Gastroesophageal sphincter (tissue), 3 donors: Measurements from ENCODE around the gene WFIKKN2.

Source experiments
- EP300 ChIP-seq: sonication (generic); formaldehyde crosslinking; IDR thresholded peaks from one replicate; pipeline ENCODE4 v1.6.1; 2017; ENCODE audit warnings: antibody characterized with exemption, mild to moderate bottlenecking
- POLR2A ChIP-seq, 2 donors: fragments of 450-650 bp; IDR thresholded peaks; one replicate each; pipeline ENCODE4 v1.6.1; 2017; ENCODE audit warnings: antibody characterized with exemption in 2 of 2, mild to moderate bottlenecking in 2 of 2, moderate library complexity in 1 of 2
- POLR2AphosphoS5 ChIP-seq: sonication (generic); formaldehyde crosslinking; IDR thresholded peaks from one replicate; pipeline ENCODE4 v1.6.1; 2017; ENCODE audit warnings: antibody characterized with exemption
- TF ChIP-seq, protein P1 (sequence below), 4 experiments: fragments of 200-600 bp in 2 of 4; fragments of 450-650 bp in 2 of 4; sonication (generic) in 1 of 4; IDR thresholded peaks; one replicate each; pipeline ENCODE4 v1.5.1; 2017 to 2019; ENCODE audit warnings: antibody characterized with exemption in 4 of 4, mild to moderate bottlenecking in 2 of 4, moderate library complexity in 2 of 4

DNA sequence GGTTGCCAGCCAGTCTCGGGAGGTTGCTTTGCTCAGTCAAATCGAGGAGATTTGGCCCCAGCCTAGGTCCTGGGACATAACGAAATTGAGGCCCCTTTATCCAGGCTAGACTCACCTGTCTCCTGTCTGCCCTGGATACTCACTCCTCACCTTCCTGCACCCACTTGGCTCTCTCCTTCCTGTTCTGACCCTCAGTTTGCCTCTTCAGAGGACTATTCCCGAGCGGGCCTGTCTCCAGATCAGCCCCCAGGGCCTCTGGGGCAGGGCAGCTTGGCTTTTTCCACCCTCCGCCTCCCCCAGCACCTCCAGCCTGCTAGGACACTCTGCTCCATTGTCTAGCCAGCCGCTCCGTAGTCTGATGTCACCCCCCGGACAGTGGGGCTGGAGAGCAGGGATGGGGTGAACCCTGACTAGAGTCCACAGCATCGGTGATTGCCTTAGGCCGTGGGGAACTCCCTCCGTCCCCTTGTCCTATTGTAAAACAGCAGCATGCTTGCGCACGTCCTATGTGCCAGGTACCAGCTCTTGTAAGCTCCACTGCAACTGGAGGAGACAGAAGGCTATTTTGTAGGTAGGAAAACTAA is 8.8 kb downstream of the WFIKKN2 start:
- TF ChIP-seq, protein P1, sequence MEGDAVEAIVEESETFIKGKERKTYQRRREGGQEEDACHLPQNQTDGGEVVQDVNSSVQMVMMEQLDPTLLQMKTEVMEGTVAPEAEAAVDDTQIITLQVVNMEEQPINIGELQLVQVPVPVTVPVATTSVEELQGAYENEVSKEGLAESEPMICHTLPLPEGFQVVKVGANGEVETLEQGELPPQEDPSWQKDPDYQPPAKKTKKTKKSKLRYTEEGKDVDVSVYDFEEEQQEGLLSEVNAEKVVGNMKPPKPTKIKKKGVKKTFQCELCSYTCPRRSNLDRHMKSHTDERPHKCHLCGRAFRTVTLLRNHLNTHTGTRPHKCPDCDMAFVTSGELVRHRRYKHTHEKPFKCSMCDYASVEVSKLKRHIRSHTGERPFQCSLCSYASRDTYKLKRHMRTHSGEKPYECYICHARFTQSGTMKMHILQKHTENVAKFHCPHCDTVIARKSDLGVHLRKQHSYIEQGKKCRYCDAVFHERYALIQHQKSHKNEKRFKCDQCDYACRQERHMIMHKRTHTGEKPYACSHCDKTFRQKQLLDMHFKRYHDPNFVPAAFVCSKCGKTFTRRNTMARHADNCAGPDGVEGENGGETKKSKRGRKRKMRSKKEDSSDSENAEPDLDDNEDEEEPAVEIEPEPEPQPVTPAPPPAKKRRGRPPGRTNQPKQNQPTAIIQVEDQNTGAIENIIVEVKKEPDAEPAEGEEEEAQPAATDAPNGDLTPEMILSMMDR (IDR thresholded peaks at IDR 0.05), result no peak
- TF ChIP-seq POLR2AphosphoS5, result no peak
- TF ChIP-seq POLR2A (IDR thresholded peaks at IDR 0.05), result no peak
- no peak for TF ChIP-seq EP300
